HG03457 (cell line): ENCODE measurements around the gene HHIPL1.
A peak's percentile ranks its signal among the peaks of the same experiment; 100 is the strongest.

ENCODE experiments used
- ATAC-seq: cut with Tn5 transposase; IDR thresholded peaks from one replicate; pipeline ENCODE4 v1.9.1; 2021; ENCODE audit warnings: moderate number of reproducible peaks; ENCODE audit not compliant: unreplicated experiment

Gene HHIPL1

DNA sequence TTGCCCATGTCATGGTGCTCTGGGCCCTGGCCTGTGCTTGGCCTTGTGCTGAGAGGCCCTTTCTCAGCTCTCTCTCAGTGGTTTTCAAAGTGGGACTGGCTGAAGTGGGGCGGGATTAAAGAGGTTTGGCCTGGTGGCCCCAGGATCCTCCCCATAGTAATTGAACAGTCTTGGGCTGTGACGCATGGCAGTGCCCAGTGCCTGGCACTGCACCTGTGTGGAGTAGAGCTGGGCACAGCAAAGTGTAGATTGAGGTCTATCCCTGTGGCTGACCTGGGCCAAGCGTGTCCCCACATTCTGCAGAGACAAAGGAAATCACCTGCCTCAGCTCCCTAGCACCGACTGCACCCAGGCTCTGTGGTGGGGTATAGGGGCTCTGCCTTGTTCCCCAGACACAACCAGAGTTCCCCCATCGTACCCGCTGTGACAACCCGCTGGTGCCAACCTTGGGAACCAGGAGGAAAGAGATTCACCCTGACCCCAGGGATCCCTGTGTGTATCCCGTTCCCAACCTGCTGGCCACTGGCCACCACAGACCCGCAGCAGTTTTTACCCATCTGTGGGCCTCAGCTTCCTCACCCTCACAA lies 29.2 kb downstream of the HHIPL1 start:
- ATAC-seq = no peak

DNA sequence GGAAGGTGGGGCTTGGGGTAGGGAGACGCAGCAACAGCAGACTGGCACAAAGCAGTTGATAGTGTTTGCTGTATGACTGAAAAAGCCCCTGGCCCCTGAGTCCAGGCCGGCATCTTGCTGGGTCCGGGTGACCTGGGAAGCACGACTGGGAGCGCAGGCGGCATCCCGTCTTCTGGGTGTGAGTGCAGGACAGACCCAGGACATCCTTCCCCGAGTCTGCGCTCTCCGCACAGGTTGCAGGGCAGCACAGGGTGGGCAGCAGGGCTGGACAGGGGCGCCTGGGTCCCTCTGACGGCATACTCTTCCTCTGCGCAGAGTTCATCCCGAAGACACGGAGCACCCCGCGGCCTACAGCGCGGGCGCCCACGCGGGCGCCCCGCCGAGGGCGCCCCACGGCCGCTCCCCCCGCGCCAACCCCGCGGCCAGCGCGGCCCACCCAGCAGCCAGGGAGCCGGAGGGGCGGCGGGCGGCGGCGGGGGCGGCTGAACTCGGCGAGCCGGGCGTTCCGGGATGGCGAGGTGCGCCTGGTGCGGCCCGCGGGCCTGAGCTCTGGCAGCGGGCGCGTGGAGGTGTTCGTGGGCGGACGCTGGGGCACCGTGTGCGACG lies 29.9 kb downstream of the HHIPL1 start:
- no peak for ATAC-seq

- no peak for ATAC-seq
These were observed 30.5 kb downstream of the HHIPL1 start for GRCh38 chr14:99675382-99675835.

DNA sequence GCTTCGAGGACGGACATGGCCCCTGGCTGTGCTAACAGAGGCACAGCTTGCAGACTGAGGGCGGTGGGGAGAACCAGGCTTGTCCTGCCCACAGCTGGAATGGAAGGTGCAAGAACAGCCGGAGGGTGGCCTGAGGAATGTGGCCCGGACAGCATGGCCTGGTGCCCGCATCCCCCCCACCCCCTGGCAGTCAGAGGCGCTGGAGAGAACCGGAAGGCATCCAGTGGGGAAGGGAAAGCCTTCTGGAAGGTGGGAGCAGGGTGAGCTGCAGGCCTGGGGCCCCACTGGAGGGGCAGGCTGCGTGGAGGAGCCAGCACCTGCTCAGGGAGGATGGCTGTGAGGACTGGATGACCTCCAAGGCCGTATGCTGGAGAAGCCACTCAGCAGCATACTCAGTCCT lies 31.0 kb downstream of the HHIPL1 start:
- ATAC-seq = no peak

- no peak for ATAC-seq
These were observed 31.7 kb downstream of the HHIPL1 start for GRCh38 chr14:99676657-99677056.

DNA sequence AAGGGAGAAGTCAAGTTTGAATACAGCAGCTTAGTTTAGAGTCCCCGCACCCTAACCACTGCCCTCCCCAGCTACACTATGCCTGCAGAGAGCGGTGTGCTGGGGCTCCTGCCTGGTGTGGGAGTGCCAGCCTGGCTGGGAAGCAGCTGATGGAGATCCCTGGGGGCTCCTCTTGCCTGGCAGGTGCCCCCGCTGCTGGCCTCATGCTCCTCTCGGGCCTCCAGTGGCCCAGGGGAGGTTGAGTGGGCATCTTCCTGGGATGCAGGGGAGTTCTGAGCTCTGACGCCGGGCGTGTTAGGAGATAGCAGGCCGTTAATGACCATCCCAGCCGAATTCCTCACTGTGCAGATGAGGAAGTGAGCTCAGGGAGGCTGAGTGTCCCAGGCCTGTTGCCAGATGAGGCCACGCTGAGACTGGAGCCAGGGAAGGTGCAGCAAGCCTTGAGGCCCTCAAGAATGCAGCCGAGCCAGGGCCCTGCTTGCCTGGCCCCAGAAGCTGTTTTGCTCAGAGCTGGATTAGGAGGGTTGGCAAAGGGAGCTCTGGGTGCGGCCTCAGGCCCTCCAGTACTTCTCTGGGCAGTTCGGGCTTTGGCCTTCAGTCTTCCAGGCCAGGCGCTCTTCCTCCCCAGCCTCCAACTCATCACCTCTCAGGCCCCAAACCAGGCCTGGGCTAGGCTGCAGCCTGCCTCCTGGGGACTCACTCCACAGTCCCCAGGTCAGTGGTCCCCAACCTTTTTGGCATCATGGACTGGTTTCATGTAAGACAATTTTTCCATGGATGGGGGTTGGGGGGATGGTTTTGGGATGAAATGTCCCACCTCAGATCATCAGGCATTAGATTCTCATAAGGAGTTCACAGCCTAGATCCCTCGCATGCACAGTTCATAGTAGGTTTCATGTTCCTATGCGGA lies 32.6 kb downstream of the HHIPL1 start:
- no peak for ATAC-seq

GRCh38 chr14:99678198-99678597 lies 33.3 kb downstream of the HHIPL1 start:
- ATAC-seq = no peak

DNA sequence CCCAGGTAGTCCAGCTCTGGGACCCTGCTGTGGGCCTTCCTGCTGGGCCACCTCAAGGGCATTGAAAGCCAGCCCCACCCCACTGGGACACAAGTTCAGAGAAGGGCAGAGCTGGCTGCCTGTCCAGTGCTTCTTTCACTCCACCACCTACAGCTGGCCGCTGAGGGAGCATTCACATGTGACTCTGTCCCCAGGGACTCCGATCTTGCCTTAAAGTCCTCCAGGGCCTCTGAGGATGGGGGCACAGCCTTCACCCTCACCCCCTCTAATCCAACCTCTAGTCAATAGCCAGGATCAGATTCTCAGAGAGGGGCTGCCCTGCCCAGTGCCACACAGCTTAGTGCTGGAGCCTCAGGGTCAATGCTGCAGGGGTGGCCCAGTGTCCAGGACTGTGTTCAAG lies 34.2 kb downstream of the HHIPL1 start:
- no peak for ATAC-seq

DNA sequence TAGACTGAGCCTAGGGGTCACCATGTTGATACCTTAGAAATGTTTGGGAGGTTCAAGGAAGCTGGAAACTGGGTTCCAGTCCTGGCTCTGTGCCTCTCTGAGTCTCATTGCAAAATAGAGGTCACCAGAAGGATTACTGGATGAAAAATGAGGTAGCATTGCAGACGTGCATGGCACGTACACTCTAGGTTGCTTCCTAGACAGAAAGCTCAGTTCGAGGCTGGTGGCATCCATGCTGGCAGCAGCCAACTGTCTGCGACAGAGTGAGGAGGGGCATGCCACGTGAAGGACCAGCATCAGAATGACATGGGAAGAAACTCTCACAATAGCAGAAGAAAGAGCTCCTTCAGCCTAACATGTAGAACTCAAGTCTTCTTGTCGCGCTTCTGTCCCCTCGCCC lies 34.6 kb downstream of the HHIPL1 start:
- no peak for ATAC-seq

DNA sequence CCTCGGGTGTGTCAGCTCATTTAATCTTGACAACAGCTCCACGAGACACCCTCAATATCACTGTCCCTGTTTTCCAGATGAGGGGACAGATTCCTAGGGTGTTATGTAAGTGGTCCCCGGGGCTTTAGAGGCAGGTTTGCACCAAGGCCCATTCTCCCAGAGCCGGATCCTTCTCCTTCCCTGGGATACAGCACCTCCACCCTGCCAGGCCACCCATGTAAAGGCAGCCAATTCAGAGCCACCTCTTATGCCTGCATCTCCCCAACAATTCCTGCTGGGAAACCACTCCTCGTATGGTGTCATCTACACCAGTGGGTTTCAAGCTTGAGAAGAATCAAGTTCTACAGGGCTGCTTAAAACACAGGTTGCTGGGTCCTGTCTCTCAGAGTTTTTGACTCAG lies 35.1 kb downstream of the HHIPL1 start:
- no peak for ATAC-seq

- no peak for ATAC-seq
These were observed 36.3 kb downstream of the HHIPL1 start for GRCh38 chr14:99681101-99681831.

DNA sequence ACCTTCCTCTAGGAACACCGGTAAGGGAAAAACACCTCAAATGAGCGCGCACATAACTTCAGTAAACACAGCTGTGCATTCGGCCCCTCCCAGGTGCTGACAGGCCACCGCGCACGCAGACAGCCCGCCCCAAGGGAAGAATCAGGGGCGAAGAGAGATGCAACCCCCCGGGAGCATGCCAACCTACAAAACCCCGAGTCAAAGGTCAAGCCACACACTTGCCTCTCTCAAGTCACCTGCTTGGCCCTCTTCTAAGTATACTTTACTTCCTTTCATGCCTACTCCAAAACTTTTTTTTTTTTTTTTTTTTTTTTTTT lies 36.9 kb downstream of the HHIPL1 start:
- ATAC-seq = no peak

- ATAC-seq = peak; percentile 29
These were observed 38.1 kb downstream of the HHIPL1 start for GRCh38 chr14:99682809-99683618.

DNA sequence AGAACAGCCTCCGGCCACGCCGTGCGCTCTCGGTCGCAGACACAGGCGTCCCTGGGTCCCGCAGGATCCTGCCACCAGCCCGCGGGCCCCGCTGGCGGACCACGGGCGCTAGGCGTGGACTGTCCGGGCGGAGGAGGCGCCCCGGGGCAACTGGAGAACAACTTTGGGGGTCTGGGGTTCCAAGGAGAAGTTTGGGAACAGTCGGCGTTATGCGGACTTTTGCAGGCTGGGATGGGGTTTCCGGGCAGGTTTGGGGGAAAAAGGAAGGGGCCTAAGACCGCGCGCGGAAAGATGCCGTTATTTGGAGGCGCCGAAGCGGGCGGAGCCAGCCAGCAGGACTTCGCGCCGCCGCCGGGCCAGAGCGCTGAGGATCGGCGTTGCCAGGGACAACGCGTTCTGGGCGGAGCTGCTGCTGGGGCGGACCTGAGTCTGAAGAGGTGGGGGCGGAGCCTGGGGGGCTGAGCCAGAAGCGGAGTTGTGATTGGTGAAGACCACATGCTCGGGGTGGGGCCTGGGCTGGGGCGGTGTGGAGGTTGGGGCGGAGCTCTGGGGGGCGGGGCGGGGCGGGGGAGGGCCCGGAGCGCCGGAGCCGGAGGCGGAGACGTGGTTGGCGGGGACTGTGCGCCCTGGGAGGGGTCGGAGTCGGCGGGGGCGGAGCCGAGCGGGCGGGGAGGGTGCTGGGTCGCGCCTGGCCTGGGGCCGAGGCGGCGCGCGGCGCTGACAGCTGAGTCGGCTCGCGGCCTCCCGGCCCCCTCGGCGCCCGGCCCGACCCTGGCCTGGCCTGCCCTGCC lies 38.9 kb downstream of the HHIPL1 start, which contains the start of gene CYP46A1:
TSS of gene CYP46A1 (plus strand) at position 680 of the 791 bp plus-strand sequence. CDS start 120 bp downstream, outside the sequence.
- ATAC-seq = peak; percentile 91

DNA sequence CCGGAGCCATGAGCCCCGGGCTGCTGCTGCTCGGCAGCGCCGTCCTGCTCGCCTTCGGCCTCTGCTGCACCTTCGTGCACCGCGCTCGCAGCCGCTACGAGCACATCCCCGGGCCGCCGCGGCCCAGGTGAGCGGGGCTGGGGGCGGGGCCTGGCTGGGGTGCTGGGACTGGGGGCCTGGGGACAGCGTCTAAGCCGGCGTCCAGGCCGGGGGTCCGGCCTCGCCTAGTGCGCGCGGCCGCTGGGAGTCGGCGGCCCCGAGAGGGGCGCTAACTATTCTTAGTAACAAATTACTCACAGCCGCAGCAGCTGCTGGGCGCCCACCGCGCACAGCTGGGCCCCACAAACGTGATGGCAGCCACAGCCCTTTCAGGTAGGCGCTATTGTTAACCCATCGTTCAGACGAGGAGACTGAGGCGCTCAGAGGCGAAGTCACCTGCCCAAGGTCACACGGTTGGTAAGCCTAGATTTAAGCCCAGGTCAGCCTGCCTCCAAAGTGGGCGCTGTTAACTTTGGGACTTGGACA lies 39.5 kb downstream of the HHIPL1 start:
- peak; percentile 7 for ATAC-seq

GRCh38 chr14:99685151-99685591 lies 40.2 kb downstream of the HHIPL1 start:
- ATAC-seq = no peak

GRCh38 chr14:99685596-99685995 lies 40.7 kb downstream of the HHIPL1 start:
- ATAC-seq = no peak

GRCh38 chr14:99686557-99687283 lies 41.8 kb downstream of the HHIPL1 start:
- no peak for ATAC-seq
